Endothelial cell (in vitro differentiated cells): ENCODE measurements around the gene MUC6. TPM values are rescaled to one million over a fixed set of nuclear protein-coding genes. Genes with fewer than 3 reads are reported as not detected.

ENCODE experiments used
- DNase-seq: peaks from one replicate; pipeline ENCODE4 v3.0.0; 2021; ENCODE audit warnings: low spot score
- H3K27ac Mint-ChIP-seq: one replicate; pipeline ENCODE4 v1.8.0; 2021; ENCODE audit warnings: mixed read lengths, inconsistent platforms; ENCODE audit not compliant: unreplicated experiment
- H3K27me3 Mint-ChIP-seq: one replicate; pipeline ENCODE4 v1.8.0; 2021; ENCODE audit warnings: mild to moderate bottlenecking, moderate library complexity, mixed read lengths, inconsistent platforms; ENCODE audit not compliant: unreplicated experiment
- H3K36me3 Mint-ChIP-seq: one replicate; pipeline ENCODE4 v1.8.0; 2021; ENCODE audit warnings: mild to moderate bottlenecking, low read depth, mixed read lengths, inconsistent platforms; ENCODE audit not compliant: unreplicated experiment
- H3K4me1 Mint-ChIP-seq: one replicate; pipeline ENCODE4 v1.8.0; 2021; ENCODE audit warnings: mild to moderate bottlenecking, mixed read lengths, inconsistent platforms; ENCODE audit not compliant: unreplicated experiment
- H3K4me3 Mint-ChIP-seq: one replicate; pipeline ENCODE4 v1.8.0; 2021; ENCODE audit warnings: mild to moderate bottlenecking, mixed read lengths, inconsistent platforms; ENCODE audit not compliant: unreplicated experiment
- H3K9me3 Mint-ChIP-seq: one replicate; pipeline ENCODE4 v1.8.0; 2021; ENCODE audit warnings: mixed read lengths, inconsistent platforms; ENCODE audit not compliant: unreplicated experiment
- CTCF ChIP-seq: fragments of 200-600 bp; sonication (generic); IDR thresholded peaks from one replicate; pipeline ENCODE4 v1.5.0; 2021; ENCODE audit warnings: antibody characterized with exemption; ENCODE audit not compliant: unreplicated experiment
- total RNA-seq: library from RNA; stranded (reverse); fragmentation: NEBNext Ultra II Directional; extraction: Animal tissue kit (Norgen Biotek cat#: 25700); gene quantifications from one replicate; pipeline ENCODE4 v1.2.1, GENCODE V29; 2021; ENCODE audit not compliant: unreplicated experiment

MUC6 gene
- total RNA-seq, 1 donor from 2014 or later = not detected

- peaks cover 29% of the 10 kb centered on the region for H3K27me3 Mint-ChIP-seq
- no peak for DNase-seq
- H3K4me1 Mint-ChIP-seq = no peaks in the 10 kb centered on the region
- peaks cover 54% of the 10 kb centered on the region for H3K36me3 Mint-ChIP-seq
- peak overlapping the region; percentile 79 for H3K4me3 Mint-ChIP-seq
- H3K27ac Mint-ChIP-seq = peak overlapping the region; percentile 57
- H3K9me3 Mint-ChIP-seq = no peaks in the 10 kb centered on the region
- TF ChIP-seq CTCF = no peak
These were observed 27.1 kb downstream of the MUC6 start for GRCh38 chr11:1009371-1009770.

- TF ChIP-seq CTCF = no peak
- Mint-ChIP-seq H3K27ac (no peak overlapping the region), H3K4me3 (no peak overlapping the region), H3K27me3 (peaks cover 27% of the 10 kb centered on the region), H3K4me1 (no peaks in the 10 kb centered on the region), H3K36me3 (peaks cover 58% of the 10 kb centered on the region), H3K9me3 (no peaks in the 10 kb centered on the region)
- DNase-seq = no peak
These were observed 27.7 kb downstream of the MUC6 start for GRCh38 chr11:1008803-1009145.

GRCh38 chr11:1008001-1008802 is 28.3 kb downstream of the MUC6 start:
- Mint-ChIP-seq H3K4me3 (no peak overlapping the region), H3K36me3 (peaks cover 62% of the 10 kb centered on the region)

GRCh38 chr11:1007279-1007678 is 29.2 kb downstream of the MUC6 start:
- no peak overlapping the region for H3K27ac Mint-ChIP-seq
- peaks cover 28% of the 10 kb centered on the region for H3K27me3 Mint-ChIP-seq
- no peaks in the 10 kb centered on the region for H3K9me3 Mint-ChIP-seq
- no peak for DNase-seq
- H3K4me3 Mint-ChIP-seq = no peak overlapping the region
- peaks cover 64% of the 10 kb centered on the region for H3K36me3 Mint-ChIP-seq
- no peak for TF ChIP-seq CTCF
- peaks cover 2% of the 10 kb centered on the region for H3K4me1 Mint-ChIP-seq

More at GRCh38 chr11:1008001-1008802, 28.3 kb downstream of the MUC6 start:
- Mint-ChIP-seq H3K4me1 (no peaks in the 10 kb centered on the region), H3K27ac (no peak overlapping the region), H3K9me3 (no peaks in the 10 kb centered on the region), H3K27me3 (peaks cover 30% of the 10 kb centered on the region)
- no peak for TF ChIP-seq CTCF
- no peak for DNase-seq

- DNase-seq = no peak
- no peaks in the 10 kb centered on the region for H3K9me3 Mint-ChIP-seq
- H3K4me3 Mint-ChIP-seq = no peak overlapping the region
- peaks cover 24% of the 10 kb centered on the region for H3K27me3 Mint-ChIP-seq
- TF ChIP-seq CTCF = no peak
- peaks cover 61% of the 10 kb centered on the region for H3K36me3 Mint-ChIP-seq
- peaks cover 2% of the 10 kb centered on the region for H3K4me1 Mint-ChIP-seq
- no peak overlapping the region for H3K27ac Mint-ChIP-seq
These were observed 29.8 kb downstream of the MUC6 start for GRCh38 chr11:1006762-1007161.
